ENCODE measurements around the gene PHF2. TPM values are rescaled to one million over a fixed set of nuclear protein-coding genes. Genes with fewer than 3 reads are reported as not detected.

Gene PHF2
- total RNA-seq, 1 donor: 18.9 TPM

GRCh38 chr9:93635186-93636107, 59.1 kb downstream of the PHF2 start:
- H3K9me3 ChIP-seq (ENCODE audit: low read depth, low read length): no peaks in the 10 kb centered on the region
- H3K4me1 ChIP-seq (ENCODE audit: insufficient read depth, low read length): no peaks in the 10 kb centered on the region
- H3K4me3 ChIP-seq (ENCODE audit: low read length): no peak overlapping the region
- no peaks in the 10 kb centered on the region for H3K27me3 ChIP-seq (ENCODE audit: insufficient read depth, low read length)

DNA sequence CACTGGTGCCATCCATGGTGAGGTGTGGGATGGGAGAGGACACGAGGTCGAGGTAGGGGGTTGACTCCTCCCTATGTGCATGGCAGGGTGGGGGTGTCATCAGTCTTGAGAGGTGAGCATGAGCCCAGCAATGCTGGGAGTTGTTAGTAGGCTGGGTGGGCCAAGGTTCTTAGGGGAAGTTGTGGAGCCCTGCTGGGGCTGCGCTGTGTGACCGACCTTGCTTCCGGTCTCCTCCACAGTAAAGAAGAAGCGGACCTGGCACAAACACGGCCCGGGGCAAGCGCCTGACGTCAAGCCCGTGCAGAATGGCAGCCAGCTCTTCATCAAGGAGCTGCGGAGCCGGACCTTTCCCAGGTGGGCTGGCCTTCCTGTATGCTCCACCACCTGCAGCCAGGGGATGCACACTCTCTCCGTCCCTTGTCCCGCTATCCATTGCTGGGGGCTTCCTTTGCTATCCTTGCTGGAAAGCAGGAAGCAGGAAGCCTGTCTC, 59.8 kb downstream of the PHF2 start:
- H3K9me3 ChIP-seq (ENCODE audit: low read depth, low read length): no peaks in the 10 kb centered on the region
- H3K27me3 ChIP-seq (ENCODE audit: insufficient read depth, low read length): no peaks in the 10 kb centered on the region
- no peak overlapping the region for H3K4me3 ChIP-seq (ENCODE audit: low read length)
- no peaks in the 10 kb centered on the region for H3K4me1 ChIP-seq (ENCODE audit: insufficient read depth, low read length)

DNA sequence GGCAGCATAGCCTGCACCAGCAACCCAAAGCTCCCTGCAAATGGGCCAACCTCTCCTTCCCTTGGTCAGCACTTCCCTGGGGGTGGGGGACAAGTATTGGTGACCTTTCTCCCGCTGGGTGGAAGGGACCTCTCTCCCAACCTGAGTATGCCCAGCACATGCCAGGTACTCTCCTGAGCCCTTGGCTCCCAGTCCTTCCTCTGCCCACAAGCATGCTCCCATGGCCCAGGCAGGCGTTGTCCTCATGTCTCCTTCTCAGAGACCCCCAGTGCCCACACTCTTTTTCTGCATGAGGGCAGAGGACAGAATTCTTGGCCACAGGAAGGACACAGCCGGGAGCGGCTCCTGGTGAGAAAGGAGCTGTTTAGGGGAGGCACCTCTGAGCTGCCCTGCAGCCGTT, 60.3 kb downstream of the PHF2 start:
- Histone ChIP-seq H3K9me3 (ENCODE audit: low read depth, low read length) (no peaks in the 10 kb centered on the region), H3K4me1 (ENCODE audit: insufficient read depth, low read length) (no peaks in the 10 kb centered on the region), H3K4me3 (ENCODE audit: low read length) (no peak overlapping the region), H3K27me3 (ENCODE audit: insufficient read depth, low read length) (no peaks in the 10 kb centered on the region)

DNA sequence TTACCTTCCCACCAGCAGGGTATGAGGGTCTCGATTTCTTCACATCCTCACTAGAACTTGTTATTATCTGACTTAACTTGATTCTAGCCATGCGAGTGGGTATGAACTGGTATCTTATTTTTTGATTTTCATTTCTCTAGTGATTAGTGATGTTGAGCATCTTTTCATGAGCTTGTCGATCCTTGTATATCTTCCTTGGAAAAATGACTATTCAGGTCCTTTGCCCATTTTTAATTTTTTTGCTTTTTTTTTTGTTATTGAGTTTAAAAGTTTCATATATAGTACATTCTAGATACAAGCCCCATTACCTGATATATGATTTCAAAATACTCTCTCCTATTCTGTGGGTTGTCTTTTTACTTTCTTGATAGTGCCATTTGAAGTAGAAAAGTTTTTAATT, 61.5 kb downstream of the PHF2 start:
- Histone ChIP-seq H3K4me1 (ENCODE audit: insufficient read depth, low read length) (no peaks in the 10 kb centered on the region), H3K4me3 (ENCODE audit: low read length) (no peak overlapping the region), H3K9me3 (ENCODE audit: low read depth, low read length) (no peaks in the 10 kb centered on the region), H3K27me3 (ENCODE audit: insufficient read depth, low read length) (no peaks in the 10 kb centered on the region)

DNA sequence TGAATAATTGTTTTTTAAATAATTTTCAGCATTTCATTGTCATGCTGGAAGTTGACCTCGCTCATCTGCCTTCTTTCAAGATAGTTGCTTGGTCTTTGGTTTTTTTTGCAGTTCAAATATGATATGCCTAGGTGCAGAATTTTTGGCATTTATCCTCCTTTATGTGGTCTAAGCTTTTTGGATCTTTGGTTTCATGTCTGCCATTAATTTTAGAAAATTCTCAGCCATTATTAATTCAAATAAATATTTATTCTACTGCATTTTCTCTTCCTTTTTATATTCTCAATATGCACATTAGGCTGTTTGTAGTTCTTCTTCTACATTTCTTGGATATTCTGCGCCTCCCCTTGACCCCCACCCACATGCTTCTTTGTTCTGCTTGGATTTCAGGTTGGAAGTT, 63.6 kb downstream of the PHF2 start:
- no peaks in the 10 kb centered on the region for H3K9me3 ChIP-seq (ENCODE audit: low read depth, low read length)
- H3K27me3 ChIP-seq (ENCODE audit: insufficient read depth, low read length): no peaks in the 10 kb centered on the region
- H3K4me3 ChIP-seq (ENCODE audit: low read length): no peak overlapping the region
- no peaks in the 10 kb centered on the region for H3K4me1 ChIP-seq (ENCODE audit: insufficient read depth, low read length)

DNA sequence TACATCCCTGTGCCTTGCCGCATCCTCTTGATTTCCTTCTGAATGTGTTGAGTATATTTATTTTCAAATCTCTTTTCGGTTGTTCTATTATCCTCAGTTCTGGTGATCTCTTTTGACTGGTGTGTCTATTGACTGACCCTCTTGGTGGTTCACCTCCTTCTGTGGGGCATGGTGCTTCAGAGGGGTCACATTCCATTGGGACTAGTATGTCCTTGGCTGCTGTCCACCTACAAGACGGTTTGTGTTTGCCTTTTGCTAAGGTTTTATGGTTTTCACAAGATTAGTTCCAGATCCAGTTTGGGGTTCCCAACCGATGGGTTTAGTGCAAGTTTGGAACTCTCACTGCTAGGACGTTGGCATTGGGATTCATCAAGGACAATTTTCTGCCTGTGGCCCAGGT, 66.6 kb downstream of the PHF2 start:
- H3K9me3 ChIP-seq (ENCODE audit: low read depth, low read length): no peaks in the 10 kb centered on the region
- H3K4me3 ChIP-seq (ENCODE audit: low read length): no peak overlapping the region
- no peaks in the 10 kb centered on the region for H3K4me1 ChIP-seq (ENCODE audit: insufficient read depth, low read length)
- no peaks in the 10 kb centered on the region for H3K27me3 ChIP-seq (ENCODE audit: insufficient read depth, low read length)

DNA sequence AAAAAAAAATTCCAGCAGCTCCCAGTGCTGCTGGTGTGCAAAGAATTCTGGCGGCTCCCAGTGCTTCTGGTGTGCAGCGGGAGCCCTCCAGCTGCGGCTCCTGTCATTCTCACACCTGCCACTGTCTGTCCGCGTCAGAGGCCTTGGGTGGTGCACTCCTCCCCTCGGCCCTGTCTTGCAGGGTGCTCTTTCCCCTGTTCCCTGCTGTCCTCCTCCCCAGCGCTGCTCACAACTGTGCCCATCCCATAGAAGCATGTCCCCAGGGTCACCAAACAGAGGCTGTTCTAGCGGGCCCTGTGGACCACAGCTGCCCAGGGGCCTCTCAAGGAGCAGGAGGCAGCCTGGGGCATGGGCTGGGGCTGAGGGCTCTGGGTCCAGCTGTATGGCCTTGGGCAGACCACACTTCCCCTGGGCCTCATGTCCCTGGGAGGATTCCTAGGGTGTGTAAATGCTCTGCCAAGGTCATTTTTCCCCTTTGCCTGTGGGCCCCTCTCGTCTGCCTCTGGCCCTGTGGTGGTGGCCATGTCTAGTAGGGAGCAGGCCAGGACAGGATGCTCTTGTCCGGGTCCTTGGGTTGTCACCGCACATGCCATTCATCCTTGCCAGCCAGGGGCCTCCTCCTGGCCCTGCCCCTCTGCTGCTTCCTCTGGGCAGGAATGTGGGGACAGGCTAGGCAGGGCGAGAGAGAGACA, 68.2 kb downstream of the PHF2 start:
- H3K4me3 ChIP-seq (ENCODE audit: low read length): no peak overlapping the region
- no peaks in the 10 kb centered on the region for H3K4me1 ChIP-seq (ENCODE audit: insufficient read depth, low read length)
- H3K27me3 ChIP-seq (ENCODE audit: insufficient read depth, low read length): no peaks in the 10 kb centered on the region
- no peaks in the 10 kb centered on the region for H3K9me3 ChIP-seq (ENCODE audit: low read depth, low read length)

- H3K9me3 ChIP-seq (ENCODE audit: low read depth, low read length): no peaks in the 10 kb centered on the region
- no peaks in the 10 kb centered on the region for H3K4me1 ChIP-seq (ENCODE audit: insufficient read depth, low read length)
- no peak overlapping the region for H3K4me3 ChIP-seq (ENCODE audit: low read length)
- H3K27me3 ChIP-seq (ENCODE audit: insufficient read depth, low read length): no peaks in the 10 kb centered on the region
Observed at GRCh38 chr9:93645149-93645889, 68.9 kb downstream of the PHF2 start.

DNA sequence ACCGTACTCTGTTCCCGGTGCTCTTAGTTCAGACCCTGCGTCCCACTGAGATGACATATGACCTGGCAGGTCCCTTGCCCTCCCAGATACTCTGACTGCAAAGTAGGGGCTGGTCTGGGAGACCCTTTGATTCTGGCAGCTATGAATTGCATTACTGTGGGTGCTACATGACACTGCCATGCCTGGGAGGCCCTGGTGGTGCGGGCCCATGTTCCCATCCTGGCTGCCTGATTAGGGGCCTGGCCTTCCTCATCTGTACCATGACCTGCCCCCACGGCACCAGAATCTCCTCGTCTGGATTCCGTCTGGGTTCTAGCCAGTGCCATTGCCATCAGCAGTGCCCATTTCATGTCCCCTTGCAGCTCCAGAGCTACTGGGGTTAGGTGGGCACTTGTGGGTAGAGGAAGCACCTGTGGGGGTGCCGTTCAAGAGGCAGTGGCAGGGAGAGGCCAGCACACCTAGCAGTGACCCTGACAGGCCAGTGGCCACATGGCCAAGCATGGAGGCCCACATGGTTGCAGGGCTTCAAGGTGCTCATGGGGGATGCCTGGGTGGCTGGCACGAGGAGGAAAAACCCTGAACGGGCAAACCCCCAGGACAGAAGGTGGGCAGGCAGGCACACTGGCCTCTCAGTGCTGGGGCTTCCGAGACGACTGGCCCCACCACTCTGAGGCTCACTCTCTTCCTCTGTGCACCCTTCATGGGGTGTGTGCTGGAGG, 69.7 kb downstream of the PHF2 start:
- H3K4me1 ChIP-seq (ENCODE audit: insufficient read depth, low read length): no peaks in the 10 kb centered on the region
- no peak overlapping the region for H3K4me3 ChIP-seq (ENCODE audit: low read length)
- no peaks in the 10 kb centered on the region for H3K9me3 ChIP-seq (ENCODE audit: low read depth, low read length)
- no peaks in the 10 kb centered on the region for H3K27me3 ChIP-seq (ENCODE audit: insufficient read depth, low read length)

- no peaks in the 10 kb centered on the region for H3K4me1 ChIP-seq (ENCODE audit: insufficient read depth, low read length)
- H3K4me3 ChIP-seq (ENCODE audit: low read length): no peak overlapping the region
- H3K27me3 ChIP-seq (ENCODE audit: insufficient read depth, low read length): no peaks in the 10 kb centered on the region
- H3K9me3 ChIP-seq (ENCODE audit: low read depth, low read length): no peaks in the 10 kb centered on the region
Observed at GRCh38 chr9:93646640-93647178, 70.3 kb downstream of the PHF2 start.

DNA sequence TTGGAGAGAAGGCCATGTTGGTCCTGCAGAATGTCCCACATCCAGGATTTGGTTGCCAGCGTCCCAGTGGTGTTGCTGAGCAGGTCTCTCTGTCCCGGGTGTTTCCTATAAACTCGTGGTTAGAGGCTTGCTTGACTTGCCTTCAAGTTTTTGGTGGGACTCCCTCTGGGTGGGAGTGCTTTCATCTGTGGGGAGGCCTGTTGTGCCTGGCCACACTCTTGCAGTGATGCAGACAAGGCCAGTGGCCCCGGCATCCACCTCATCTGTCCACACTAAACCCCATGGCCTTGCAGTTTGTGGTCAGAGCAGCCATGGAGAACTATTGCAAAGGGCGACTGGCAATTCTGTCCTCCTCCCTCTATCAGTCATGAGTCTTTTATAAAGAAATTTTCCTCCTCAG, 71.8 kb downstream of the PHF2 start:
- Histone ChIP-seq H3K27me3 (ENCODE audit: insufficient read depth, low read length) (no peaks in the 10 kb centered on the region), H3K4me1 (ENCODE audit: insufficient read depth, low read length) (no peaks in the 10 kb centered on the region), H3K4me3 (ENCODE audit: low read length) (no peak overlapping the region), H3K9me3 (ENCODE audit: low read depth, low read length) (no peaks in the 10 kb centered on the region)

- Histone ChIP-seq H3K27me3 (ENCODE audit: insufficient read depth, low read length) (no peaks in the 10 kb centered on the region), H3K9me3 (ENCODE audit: low read depth, low read length) (no peaks in the 10 kb centered on the region), H3K4me1 (ENCODE audit: insufficient read depth, low read length) (no peaks in the 10 kb centered on the region), H3K4me3 (ENCODE audit: low read length) (no peak overlapping the region)
Observed at GRCh38 chr9:93648836-93649235, 72.5 kb downstream of the PHF2 start.

- H3K4me3 ChIP-seq (ENCODE audit: low read length): no peak overlapping the region
- no peaks in the 10 kb centered on the region for H3K4me1 ChIP-seq (ENCODE audit: insufficient read depth, low read length)
- H3K27me3 ChIP-seq (ENCODE audit: insufficient read depth, low read length): no peaks in the 10 kb centered on the region
- H3K9me3 ChIP-seq (ENCODE audit: low read depth, low read length): no peaks in the 10 kb centered on the region
Observed at GRCh38 chr9:93649610-93650261, 73.4 kb downstream of the PHF2 start.

DNA sequence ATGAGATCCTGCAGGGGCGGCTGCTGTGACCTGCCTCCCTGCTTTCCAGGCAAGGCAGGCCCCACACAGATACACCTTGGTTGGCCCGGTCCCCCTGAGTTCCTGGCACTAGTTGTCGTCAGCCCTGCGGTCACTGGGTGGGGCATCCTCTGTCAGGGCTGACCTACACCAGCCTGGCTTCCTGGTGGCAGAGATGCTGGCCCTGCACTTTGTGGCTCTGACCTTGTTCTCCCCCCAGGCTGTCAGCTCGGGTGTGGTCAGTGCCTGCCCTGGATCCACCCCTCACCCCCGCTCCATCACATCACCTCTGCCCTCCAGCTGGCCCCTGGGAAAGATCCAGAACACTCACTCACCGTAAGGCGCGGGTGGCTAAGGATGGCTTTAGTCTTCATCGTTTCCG, 74.1 kb downstream of the PHF2 start:
- H3K9me3 ChIP-seq (ENCODE audit: low read depth, low read length): no peaks in the 10 kb centered on the region
- no peaks in the 10 kb centered on the region for H3K27me3 ChIP-seq (ENCODE audit: insufficient read depth, low read length)

More for the DNA sequence above, 74.1 kb downstream of the PHF2 start:
- no peaks in the 10 kb centered on the region for H3K4me1 ChIP-seq (ENCODE audit: insufficient read depth, low read length)
- H3K4me3 ChIP-seq (ENCODE audit: low read length): no peak overlapping the region
